Activated T-cell treated with anti-CD3 and anti-CD28 coated beads for 1 hour (primary cell): ENCODE measurements around the gene ACOT7.

Experiments
- DNase-seq: peaks from one replicate; pipeline ENCODE4 v3.0.0-alpha.2; 2020; ENCODE audit warnings: low read depth

Gene ACOT7

DNA sequence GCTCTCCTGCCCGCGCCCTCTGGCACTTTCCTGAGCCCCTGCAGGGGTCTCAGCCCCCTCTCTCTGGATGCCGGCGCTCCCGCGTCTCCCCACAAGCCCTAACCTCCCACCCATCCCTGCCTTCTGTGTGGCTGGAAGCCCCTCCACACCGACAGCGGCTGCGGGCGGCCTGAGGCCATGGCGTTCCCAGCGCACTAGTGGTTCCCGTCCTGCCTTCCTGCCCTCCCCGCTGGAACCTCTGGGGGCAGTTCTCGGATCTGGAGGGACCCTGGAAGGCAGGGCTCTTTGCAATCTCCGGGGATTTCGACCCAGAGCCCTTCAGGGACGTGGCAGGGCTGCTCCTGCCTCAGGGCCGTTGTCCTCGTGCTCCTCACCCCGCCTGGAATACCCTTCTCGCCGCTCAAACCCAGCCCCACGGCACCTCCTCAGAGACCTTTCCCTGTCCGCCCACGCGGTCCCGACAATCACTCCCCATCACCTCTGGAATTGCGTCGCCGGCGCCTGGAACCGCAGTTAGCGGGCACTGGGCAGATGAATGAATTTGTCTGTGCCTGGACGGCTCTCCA lies 30.5 kb upstream of the ACOT7 start:
- no peak for DNase-seq

DNA sequence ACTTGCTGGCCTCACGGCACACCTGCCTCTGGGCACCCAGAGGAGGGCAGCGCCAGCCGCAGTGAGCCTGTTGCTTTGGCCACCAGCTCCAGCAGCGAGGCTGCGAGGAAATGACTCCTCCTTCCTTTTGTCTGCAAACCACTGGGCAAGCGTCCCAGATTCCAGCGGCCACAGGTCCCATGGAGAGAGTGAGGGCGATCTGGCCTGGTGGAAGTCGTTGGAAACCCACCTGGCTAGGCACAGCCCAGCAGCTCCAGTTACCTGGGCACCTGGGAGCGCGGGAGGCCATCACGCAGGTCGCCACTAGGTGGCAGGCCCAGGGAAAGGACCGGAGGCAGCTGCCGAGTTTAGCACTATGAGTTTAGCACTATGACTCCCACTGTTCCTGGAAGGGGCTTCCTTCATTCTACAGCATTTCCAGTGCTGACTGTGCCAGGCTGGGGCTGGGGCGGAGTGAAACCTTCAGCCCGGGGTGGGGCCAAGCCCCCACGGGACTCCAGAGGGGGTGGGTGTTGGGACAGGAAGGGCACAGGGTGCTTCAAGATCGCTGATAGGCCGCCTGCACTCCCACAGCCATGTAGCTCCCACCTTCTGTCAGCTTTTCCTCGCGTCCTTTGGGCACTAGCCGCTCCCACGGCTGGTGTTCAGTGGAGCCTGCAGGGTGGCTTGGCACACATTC lies 29.9 kb upstream of the ACOT7 start:
- DNase-seq, result peak; percentile 69

DNA sequence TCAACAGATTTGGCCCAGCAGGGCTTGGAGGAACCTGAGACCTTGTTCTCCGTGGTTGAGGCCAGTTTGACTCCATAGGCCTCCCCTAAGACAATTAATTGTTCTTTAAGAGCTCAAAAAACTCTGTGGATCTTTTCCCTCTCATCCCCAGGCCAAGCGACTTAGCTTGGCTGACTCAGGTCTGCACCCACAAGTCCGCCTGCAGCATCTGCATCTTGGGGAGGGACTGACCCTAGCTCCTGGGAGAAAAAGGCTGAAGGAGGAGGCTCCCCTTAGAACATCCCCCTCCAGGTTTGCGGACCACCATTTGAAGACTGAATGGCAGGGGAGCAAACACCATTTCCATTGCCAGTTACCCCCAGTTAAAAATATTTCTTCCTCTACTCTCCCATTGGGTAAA lies 27.7 kb upstream of the ACOT7 start:
- DNase-seq, result no peak

DNA sequence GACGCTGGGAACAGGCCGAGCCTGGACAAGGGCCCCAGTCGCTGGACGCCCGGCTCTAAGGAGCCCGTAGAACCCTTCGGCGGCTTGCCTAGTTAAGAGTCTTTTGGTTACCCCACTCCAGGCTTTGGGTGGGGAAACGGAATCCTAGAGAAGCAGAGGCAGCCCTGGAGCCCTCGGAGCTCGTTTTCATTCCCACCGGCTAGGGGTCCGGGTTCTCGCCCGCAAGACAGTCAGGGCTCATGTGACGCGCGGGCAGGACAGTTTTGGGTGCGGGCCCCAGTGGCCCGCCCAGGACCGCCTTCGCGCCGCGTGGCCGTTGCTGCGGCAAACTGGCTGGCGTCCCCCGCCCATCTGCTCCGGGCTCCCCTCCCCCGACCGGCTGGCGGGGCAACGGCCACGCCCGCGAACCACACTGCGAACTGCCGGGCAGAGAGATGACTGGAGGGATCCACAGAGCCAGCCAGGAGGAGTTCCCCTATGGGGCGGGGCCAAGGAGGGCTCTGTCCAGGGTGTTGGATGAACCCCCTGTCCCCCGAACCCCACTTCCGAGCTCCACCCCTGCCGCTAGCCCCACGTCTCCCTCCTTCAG lies 27.0 kb upstream of the ACOT7 start:
- DNase-seq, result no peak

DNA sequence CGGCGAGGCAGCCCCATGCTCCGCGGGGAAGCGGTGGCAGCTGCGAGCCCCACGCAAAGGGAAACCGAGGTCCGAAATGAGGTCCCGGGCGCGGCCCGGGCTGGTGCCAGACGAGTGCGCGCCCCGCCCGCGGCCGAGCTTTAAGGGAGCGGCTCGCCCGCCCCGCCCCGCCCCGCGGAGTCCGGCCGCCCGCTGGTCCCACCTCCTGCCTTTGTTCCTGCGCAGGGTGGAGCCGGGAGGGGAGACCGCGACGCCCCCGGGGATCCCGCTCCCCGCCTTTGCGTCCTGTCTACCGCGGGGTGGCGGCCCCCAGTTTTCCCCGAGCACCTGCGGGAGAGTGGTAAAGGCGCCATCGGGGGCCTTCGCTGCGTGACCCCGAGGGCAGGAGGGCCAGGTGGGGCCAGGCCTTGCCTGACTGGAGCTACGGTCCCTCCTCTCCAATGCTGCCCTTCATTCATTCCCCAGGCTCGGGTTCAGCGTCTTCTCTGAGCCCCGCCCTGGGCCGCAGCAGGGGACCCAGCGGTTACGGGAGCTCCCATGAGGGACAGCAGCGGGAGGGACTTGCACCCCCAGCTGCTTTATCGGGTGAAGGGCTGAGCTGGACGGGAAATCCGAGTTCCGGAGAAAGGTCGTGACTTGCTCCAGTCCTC lies 26.4 kb upstream of the ACOT7 start, which contains the start of gene HES2:
Gene HES2, minus strand, starts transcription at position 116 of the 650 bp plus-strand sequence. Its CDS starts 99 bp downstream, at position 17.
- no peak for DNase-seq

DNA sequence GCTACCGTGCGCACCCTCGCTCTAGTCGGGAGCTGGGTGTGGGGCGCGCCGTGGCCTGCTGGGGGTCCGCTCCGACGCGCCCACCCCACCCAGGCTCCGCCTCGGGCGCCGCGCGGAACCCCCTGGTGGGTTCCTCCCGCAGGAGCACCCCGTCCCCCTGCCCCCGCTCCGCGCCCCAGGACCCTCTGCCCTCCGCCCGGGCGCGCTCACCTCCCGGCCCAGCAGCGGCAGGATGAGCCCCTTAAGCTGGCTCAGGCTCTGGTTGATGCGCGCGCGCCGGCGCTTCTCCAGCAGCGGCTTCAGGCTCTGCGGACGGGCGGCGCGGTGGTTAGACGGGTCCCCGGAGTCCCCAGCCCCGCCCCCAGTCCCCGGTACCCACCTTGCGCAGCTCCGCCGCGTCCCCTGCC lies 25.8 kb upstream of the ACOT7 start:
- no peak for DNase-seq

DNA sequence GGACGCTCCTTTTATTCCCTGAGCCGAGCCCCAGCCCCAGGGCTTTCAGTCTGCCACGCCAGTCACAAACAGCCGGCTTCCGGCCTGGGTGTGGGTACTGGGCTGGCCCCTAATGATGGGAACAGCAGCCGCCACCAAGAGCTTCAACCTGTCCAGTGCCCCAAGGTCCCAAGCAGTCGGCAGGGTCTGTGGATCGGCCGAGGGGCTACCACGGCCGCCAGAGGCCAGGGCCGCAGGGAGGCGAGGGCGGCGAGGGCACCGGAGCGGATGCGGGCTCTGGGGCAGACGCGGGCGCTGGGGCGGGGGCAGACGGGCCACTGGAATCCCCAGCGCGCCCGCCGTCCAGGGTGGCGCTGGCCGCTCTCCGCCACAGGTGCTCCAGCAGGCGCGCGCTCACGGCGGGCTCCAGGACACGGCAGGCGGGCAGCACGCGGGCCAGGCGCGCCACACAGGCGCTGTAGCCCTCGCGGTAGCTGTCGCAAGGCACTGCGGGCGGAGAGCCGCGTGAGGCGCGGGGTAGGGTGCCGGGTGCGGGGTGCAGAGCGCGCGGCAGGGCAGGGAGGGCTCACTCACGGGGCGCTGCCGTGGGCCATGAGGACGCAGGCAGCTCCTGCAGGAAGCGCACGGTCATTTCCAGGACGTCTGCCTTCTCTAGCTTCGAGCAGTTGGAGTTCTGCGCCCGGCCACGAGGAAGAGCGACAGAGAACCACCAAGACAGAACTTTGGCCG lies 25.3 kb upstream of the ACOT7 start:
- DNase-seq, result no peak

DNA sequence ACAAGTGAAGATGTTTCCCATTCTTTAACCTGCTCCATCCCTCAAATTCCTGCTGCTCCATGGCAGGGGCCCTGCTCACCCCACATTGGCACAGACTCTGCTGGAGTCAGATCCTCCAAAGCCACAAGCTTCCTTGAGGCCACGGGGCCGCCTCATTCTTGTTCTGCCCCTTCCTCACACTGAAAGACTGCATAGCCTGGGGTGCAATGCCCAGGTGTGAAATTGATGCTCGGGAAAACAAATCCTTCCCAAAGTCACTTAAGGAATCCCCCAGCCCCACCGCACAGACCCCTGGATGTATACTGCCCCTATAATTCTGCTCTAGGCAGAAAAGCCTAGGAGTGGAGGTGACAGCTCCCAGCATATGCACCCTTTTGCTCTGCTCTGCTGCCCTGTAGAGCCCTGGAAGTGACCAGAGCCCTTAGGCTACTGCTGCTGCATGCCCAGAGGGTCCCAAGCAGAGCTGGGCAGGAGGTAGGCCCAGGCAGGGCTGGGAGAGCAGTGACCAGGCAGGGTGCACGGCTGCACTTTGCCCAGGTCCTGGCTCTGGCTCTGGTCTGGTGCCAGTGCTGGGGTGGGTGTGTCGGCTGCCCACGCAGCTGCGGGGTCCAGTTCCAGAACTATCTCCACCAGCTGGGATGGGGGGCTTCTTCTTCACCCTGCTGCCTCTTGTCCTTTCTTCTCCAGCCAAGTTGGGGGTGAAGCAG lies 24.5 kb upstream of the ACOT7 start:
- DNase-seq, result no peak

DNA sequence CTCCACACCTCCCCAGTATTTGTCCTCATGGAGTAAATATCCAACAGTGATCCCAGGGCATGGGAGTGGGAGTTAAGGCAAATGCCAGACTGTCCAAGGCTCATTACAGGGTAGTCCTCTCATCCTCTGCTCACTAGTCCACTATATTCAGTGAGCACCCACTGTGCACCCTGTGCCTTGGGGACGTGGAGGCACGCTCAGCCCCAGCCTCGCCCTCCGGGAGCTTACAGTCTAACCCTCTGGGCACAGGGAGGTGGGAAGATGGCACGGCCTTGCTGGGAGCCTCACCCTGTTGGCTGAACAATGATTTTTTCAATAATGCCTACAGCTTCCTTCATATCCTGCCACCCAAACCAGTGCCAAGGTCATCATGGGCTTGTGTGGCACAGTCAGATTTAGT lies 23.3 kb upstream of the ACOT7 start:
- DNase-seq, result no peak

DNA sequence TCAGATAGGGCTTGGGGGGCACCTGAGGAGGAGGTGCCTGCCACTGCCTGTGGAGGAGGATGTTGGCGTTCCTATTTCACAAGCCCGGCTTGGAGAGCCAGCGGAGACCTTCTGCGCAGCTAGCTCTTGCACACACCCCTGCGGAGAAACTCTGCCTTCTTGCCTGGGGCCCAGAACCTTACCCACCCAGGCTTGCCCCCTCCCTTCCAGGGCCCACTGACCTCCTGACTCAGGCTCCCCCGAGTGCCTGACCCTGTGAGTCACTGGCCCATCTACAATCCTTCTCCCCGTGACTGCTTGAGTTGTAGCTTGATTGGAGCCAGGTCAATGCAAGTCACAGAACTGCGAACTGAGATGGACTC lies 22.7 kb upstream of the ACOT7 start:
- DNase-seq, result no peak

DNA sequence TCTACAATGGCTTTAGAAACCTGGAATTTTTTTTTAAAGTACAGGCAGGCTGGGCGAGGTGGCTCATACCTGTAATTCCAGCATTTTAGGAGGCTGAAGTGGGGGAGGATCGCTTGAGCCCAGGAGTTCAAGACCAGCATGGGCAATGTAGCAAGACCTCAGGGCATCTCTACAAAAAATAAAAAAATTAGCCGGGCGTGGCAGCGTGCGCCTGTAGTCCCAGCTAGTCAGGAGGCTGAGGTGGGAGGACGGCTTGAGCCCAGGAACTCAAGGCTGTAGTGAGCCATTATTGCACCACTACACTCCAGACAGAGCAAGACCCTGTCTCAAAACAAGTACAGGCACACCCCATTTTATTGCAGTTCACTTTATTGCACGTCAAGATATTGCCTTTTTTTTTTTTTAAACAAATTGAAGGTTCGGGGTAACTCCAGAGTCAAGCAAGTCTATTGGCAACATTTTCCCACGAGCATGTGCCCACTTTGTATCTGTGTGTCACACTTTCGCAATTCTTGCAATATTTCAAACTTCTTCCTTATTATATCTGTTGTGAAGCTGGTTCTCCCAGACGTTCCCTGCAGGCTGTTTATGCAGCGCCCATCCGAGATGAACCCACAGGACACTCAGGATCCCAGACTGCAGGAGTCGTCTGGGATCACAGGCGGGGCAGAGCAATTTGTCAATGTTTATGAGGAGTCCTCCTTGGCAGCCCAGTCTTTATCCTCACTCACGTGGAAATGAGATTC lies 21.5 kb upstream of the ACOT7 start:
- DNase-seq, result no peak

DNA sequence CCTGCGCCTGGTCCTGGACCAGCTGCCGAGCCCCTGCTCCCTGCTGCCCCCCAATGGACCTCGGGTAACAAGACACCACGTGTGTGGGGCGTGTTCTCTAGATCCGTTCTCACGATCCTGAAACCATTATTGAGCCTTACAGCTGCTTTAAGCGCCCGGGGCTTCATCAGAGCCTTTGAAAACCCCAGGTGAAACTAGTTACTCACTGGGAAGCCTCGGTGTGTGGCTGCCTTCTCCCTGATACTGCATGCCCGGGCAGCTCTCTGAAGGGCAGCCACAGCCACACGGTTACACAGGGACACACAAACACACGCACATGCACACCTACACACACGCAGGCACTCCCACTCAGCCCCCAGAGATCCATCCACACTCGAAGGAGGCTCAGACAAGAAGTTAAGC lies 20.9 kb upstream of the ACOT7 start:
- DNase-seq, result no peak

DNA sequence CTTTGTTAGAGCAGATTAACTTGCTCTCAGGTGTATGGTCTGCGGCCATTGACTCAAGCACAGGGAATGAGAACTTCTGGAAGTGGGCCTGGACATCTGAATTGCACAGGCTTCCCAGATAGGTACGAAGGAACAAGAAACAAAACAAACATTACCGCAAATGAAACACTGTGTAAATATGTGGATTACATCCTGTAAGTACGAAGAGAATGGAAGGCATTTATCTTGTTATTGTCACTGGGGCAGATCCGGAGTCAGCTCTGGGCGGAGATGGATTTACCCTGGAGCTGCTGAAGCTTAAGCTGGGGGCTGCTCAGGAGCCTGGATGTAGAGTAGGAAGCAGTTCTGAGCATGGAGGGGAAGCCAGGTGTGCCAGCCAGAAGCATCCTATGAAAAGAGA lies 19.3 kb upstream of the ACOT7 start:
- no peak for DNase-seq

DNA sequence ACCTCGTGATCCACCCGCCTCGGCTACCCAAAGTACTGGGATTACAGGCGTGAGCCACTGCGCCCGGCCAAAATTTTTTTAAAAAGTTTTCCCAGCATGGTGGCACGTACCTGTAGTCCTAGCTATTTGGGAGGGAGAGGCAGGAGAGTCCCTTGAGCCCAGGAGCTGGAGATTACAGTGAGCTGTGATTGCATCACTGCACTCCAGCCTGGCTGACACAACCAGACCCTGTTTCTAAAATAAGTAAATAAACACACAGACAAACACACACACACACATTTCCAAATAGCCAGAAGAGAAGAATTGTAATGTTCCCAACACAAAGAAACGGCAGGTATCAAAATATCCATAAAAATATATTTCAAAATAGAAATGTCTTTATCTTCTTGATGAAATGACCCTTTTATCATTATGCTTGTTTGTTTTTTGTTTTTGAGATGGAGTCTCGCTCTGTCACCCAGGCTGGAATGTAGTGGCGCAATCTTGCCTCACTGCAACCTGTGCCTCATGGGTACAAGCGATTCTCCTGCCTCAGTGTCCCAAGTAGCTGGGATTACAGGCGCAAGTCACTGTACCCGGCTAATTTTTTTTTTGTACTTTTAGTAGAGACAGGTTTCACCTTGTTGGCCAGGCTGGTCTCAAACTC lies 16.8 kb upstream of the ACOT7 start:
- DNase-seq, result no peak

DNA sequence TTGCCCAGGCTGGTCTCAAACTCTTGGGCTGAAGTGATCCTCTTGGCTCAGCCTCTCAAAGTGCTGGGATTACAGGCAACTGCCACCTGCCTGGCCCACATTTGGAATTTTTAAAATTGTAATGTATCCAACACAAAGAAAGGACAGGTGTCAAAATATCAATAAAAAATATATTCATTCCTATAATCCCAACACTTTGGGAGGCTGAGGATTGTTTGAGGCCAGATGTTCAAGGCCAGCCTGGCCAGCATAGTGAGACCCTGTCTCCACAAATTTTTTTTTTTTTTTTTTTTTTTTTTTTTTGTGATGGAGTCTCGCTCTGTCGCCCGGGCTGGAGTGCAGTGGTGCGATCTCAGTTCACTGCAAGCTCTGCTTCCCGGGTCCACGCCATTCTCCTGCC lies 16.2 kb upstream of the ACOT7 start:
- DNase-seq, result no peak

DNA sequence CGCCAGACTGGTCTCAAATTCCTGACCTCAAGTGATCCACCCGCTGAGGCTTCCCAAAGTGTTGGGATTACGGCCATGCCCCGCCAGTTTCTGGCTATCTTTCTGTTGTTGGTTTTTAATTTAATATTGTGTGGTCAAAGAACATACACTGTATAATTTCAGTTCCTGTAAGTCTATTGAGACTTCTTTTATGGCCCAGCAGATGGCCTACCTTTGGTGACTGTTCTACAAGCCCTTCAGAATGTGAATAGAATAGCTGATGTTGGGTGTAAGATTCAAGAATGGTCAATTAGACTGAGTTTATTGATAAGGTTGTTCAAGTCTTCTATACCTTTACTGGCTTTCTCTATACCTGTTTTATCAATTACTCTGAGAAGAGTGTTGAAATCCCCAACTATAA lies 15.5 kb upstream of the ACOT7 start:
- DNase-seq, result no peak

DNA sequence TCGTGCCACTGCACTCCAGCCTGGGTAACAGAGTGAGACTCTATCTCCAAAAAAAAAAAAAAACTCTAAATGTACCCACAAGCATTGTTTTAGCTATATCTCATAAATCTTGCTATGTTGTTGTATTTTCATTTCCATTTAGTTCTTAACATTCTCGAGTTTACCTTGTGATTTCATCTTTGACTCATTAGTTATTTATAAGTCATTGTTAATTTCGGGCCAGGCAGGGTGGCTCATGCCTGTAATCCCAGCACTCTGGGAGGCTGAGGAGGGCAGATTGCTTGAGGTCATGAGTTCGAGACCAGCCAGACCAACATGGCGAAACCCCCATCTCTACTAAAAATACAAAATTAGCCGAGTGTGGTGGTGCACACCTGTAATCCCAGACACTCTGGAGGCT lies 14.5 kb upstream of the ACOT7 start:
- DNase-seq, result no peak

DNA sequence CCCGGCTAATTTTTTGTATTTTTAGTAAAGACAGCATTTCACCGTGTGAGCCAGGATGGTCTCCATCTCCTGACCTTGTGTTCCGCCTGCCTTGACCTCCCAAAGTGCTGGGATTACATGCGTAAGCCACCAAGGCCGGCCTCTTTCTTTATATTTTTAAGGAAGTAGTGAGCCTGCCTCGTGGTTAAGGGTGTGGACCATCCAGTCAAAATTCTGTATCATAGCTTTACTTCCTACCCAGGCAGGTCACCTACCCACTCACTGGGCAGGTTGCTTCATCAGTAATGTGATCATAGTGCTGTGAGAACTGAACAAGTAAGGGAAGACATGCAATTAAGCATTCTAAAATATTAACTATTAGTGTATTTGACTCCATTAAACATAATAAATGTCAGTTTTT lies 8.1 kb upstream of the ACOT7 start:
- DNase-seq, result no peak

DNA sequence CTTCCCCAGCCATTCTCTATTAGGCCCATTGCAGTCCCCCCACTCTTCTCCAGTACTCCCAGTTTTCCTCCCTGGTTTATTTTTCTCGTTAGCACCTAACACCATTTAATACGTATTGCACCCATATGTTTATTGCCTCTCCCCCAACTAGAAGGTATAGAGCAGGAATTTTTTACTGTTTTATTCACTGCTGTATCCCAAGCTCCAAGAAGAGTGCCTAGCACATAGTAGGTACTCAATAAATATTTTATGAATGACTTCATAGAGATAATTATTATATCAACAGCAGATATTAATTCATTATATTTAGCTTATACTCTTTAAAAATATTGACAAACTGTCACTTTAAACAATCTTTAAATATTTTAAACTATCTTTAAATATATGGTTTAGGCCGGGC lies 5.7 kb upstream of the ACOT7 start:
- no peak for DNase-seq

DNA sequence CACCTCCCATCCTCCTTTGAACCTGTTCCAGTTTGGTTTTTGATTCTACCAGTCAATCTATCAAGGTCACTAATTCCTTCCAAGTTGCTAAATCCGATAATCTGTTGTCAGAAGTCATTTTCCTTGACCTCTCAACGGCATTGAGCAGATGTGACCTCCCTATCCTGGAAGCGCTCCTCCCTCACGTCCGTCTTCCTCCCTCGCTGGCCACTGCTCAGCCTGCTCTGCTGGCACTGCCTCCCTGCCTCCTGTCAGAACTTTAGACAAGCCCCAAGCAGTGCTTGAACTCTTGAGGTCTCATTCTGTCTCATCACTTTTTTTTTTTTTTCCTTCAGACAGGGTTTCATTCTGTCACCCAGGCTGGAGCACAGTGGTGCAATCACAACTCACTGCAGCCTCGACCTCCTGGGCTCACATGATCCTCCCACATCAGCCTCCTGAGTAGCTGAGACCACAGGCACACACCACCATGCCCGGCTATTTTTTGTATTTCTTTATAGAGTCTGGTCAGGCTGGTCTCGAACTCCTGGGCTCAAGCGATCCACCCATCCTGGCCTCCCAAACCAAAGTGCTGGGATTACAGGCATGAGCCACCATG lies 4.4 kb upstream of the ACOT7 start:
- DNase-seq, result no peak
